OCI-M2 (cell line): ENCODE measurements around the gene TBL2.
"Not testable (repeated sequence)": the region's sequence is repeated elsewhere in the genome, so short reads cannot be mapped to it uniquely, and the experiment has no call there.

ENCODE experiments used
- DNase-seq: peaks from one replicate; lab custom pipeline; 2025; ENCODE audit not compliant: unreplicated experiment; lab: John Stamatoyannopoulos, UW

The TBL2 gene

GRCh38 chr7:73606801-73607691 lies 28.7 kb upstream of the TBL2 start:
- DNase-seq: no peak

- DNase-seq: no peak
Measured at GRCh38 chr7:73605601-73606220, 27.3 kb upstream of the TBL2 start.

GRCh38 chr7:73602721-73603651 lies 24.6 kb upstream of the TBL2 start:
- no peak for DNase-seq

GRCh38 chr7:73599916-73600315 lies 21.5 kb upstream of the TBL2 start:
- DNase-seq: no peak

GRCh38 chr7:73599151-73599882 lies 20.9 kb upstream of the TBL2 start:
- DNase-seq: no peak

- DNase-seq: no peak
Measured at GRCh38 chr7:73597978-73598782, 19.8 kb upstream of the TBL2 start.

GRCh38 chr7:73596191-73597065 lies 18.0 kb upstream of the TBL2 start:
- DNase-seq: no peak

- no peak for DNase-seq
Measured at GRCh38 chr7:73595358-73595757, 17.0 kb upstream of the TBL2 start.

- no peak for DNase-seq
Measured at GRCh38 chr7:73593207-73594045, 15.0 kb upstream of the TBL2 start.

- DNase-seq: no peak
Measured at GRCh38 chr7:73586911-73587310, 8.5 kb upstream of the TBL2 start.

GRCh38 chr7:73585196-73585595 lies 6.8 kb upstream of the TBL2 start:
- no peak for DNase-seq

- DNase-seq: no peak
Measured at GRCh38 chr7:73582664-73583202, 4.4 kb upstream of the TBL2 start.

GRCh38 chr7:73581006-73581405 lies 2.6 kb upstream of the TBL2 start:
- DNase-seq: not testable (repeated sequence)

- no peak for DNase-seq
Measured at GRCh38 chr7:73577627-73578341, 595 bp downstream of the TBL2 start.

- DNase-seq: no peak
Measured at GRCh38 chr7:73573791-73574190, 4.6 kb downstream of the TBL2 start.

- no peak for DNase-seq
Measured at GRCh38 chr7:73573276-73573675, 5.1 kb downstream of the TBL2 start.

GRCh38 chr7:73572767-73573186 lies 5.6 kb downstream of the TBL2 start:
- no peak for DNase-seq
